ENCODE data around the gene ERGIC1. TPM values are rescaled to one million over a fixed set of nuclear protein-coding genes. Genes with fewer than 3 reads are reported as not detected.

ERGIC1 gene
- total and polyA plus RNA-seq, 2 experiments from 2014 or later, result 25.2 to 92.2 TPM

DNA sequence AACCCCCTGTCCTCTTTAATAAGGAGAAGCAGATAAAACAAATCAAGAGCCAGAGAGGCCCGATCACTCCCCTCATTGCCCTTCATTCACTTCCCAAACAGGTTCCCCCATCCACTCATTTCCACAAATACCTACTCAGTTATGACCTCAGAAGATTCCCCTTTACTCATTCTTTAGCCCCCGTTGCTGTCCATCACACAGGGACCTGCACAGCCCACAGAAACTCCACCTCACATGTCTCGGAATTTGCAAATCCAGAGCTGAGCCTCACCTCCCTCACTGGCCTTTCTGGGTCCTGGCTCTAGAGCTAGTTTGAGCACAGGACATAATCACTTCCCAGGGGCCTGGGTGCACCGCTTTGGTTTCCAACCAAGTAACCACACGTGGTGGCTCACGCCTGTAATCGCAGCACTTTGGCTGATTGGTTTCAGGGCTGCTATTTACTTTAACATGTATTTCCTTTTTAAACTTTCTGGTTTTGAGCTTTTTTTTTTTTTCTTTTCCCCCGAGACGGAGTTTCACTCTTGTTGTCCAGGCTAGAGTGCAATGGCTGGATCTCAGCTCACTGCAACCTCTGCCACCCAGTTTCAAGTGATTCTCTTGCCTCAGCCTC lies 167.3 kb downstream of the ERGIC1 start (continued):
- TF ChIP-seq, protein P1, sequence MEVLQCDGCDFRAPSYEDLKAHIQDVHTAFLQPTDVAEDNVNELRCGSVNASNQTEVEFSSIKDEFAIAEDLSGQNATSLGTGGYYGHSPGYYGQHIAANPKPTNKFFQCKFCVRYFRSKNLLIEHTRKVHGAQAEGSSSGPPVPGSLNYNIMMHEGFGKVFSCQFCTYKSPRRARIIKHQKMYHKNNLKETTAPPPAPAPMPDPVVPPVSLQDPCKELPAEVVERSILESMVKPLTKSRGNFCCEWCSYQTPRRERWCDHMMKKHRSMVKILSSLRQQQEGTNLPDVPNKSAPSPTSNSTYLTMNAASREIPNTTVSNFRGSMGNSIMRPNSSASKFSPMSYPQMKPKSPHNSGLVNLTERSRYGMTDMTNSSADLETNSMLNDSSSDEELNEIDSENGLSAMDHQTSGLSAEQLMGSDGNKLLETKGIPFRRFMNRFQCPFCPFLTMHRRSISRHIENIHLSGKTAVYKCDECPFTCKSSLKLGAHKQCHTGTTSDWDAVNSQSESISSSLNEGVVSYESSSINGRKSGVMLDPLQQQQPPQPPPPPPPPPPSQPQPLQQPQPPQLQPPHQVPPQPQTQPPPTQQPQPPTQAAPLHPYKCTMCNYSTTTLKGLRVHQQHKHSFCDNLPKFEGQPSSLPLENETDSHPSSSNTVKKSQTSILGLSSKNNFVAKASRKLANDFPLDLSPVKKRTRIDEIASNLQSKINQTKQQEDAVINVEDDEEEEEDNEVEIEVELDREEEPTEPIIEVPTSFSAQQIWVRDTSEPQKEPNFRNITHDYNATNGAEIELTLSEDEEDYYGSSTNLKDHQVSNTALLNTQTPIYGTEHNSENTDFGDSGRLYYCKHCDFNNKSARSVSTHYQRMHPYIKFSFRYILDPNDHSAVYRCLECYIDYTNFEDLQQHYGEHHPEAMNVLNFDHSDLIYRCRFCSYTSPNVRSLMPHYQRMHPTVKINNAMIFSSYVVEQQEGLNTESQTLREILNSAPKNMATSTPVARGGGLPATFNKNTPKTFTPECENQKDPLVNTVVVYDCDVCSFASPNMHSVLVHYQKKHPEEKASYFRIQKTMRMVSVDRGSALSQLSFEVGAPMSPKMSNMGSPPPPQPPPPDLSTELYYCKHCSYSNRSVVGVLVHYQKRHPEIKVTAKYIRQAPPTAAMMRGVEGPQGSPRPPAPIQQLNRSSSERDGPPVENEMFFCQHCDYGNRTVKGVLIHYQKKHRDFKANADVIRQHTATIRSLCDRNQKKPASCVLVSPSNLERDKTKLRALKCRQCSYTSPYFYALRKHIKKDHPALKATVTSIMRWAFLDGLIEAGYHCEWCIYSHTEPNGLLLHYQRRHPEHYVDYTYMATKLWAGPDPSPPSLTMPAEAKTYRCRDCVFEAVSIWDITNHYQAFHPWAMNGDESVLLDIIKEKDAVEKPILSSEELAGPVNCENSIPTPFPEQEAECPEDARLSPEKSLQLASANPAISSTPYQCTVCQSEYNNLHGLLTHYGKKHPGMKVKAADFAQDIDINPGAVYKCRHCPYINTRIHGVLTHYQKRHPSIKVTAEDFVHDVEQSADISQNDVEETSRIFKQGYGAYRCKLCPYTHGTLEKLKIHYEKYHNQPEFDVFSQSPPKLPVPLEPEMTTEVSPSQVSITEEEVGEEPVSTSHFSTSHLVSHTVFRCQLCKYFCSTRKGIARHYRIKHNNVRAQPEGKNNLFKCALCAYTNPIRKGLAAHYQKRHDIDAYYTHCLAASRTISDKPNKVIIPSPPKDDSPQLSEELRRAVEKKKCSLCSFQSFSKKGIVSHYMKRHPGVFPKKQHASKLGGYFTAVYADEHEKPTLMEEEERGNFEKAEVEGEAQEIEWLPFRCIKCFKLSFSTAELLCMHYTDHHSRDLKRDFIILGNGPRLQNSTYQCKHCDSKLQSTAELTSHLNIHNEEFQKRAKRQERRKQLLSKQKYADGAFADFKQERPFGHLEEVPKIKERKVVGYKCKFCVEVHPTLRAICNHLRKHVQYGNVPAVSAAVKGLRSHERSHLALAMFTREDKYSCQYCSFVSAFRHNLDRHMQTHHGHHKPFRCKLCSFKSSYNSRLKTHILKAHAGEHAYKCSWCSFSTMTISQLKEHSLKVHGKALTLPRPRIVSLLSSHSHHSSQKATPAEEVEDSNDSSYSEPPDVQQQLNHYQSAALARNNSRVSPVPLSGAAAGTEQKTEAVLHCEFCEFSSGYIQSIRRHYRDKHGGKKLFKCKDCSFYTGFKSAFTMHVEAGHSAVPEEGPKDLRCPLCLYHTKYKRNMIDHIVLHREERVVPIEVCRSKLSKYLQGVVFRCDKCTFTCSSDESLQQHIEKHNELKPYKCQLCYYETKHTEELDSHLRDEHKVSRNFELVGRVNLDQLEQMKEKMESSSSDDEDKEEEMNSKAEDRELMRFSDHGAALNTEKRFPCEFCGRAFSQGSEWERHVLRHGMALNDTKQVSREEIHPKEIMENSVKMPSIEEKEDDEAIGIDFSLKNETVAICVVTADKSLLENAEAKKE (CRISPR knock-in tag; IDR thresholded peaks at IDR 0.05), result no peak
- TF ChIP-seq CREB1 (CRISPR knock-in tag; IDR thresholded peaks at IDR 0.05; ENCODE audit: low read depth), result no peak

Small RNA genes within 50 kb of the gene (small RNA-seq; reads per million reads assigned to genes)
- gene AC022217.4 (ENCODE audit: low replicate concordance), result not detected

Other genes with a start within 250 kb of the ERGIC1 start
- gene NEURL1B, start 193.0 kb upstream of the ERGIC1 start, total RNA-seq (2014; rRNA removed; shearing (Covaris generic)), result 11.4 and 13.3 TPM in 2 replicates
- gene NEURL1B, start 193.0 kb upstream of the ERGIC1 start, polyA plus RNA-seq (2016; fragmentation: Nextera tagmentation; extraction: Ambion mirVana), result 1.9 and 2.1 TPM in 2 replicates
- gene DUSP1, start 63.1 kb upstream of the ERGIC1 start, total RNA-seq (2014; rRNA removed; shearing (Covaris generic)), result 12.8 and 17.2 TPM in 2 replicates
- gene DUSP1, start 63.1 kb upstream of the ERGIC1 start, polyA plus RNA-seq (2016; fragmentation: Nextera tagmentation; extraction: Ambion mirVana), result 8.7 and 9.7 TPM in 2 replicates
- 30.9 and 69.2 TPM in 2 replicates for gene RPL26L1, start 125.2 kb downstream of the ERGIC1 start, total RNA-seq (2014; rRNA removed; shearing (Covaris generic))
- gene RPL26L1, start 125.2 kb downstream of the ERGIC1 start, polyA plus RNA-seq (2016; fragmentation: Nextera tagmentation; extraction: Ambion mirVana), result 148 and 160 TPM in 2 replicates
- gene ATP6V0E1, start 149.5 kb downstream of the ERGIC1 start, total RNA-seq (2014; rRNA removed; shearing (Covaris generic)), result 75.0 and 75.9 TPM in 2 replicates
- 217 and 250 TPM in 2 replicates for gene ATP6V0E1, start 149.5 kb downstream of the ERGIC1 start, polyA plus RNA-seq (2016; fragmentation: Nextera tagmentation; extraction: Ambion mirVana)
- 3.3 and 3.5 TPM in 2 replicates for gene CREBRF, start 222.1 kb downstream of the ERGIC1 start, total RNA-seq (2014; rRNA removed; shearing (Covaris generic))
- gene CREBRF, start 222.1 kb downstream of the ERGIC1 start, polyA plus RNA-seq (2016; fragmentation: Nextera tagmentation; extraction: Ambion mirVana), result 2.0 TPM in 2 replicates